GM10248 (cell line): ENCODE measurements around the gene FNDC10.
"Not testable (repeated sequence)": the region's sequence is repeated elsewhere in the genome, so short reads cannot be mapped to it uniquely, and the experiment has no call there.

Source experiments
- CTCF ChIA-PET: fragments of 300-600 bp; sonication (Branson Sonifier 250); formaldehyde crosslinking; extraction: SDS; loops from one replicate; lab custom pipeline; 2021; ENCODE audit warnings: antibody characterized with exemption; lab: Yijun Ruan, JAX
- POLR2A ChIA-PET: fragments of 350-650 bp; sonication (Branson Sonifier 250); formaldehyde crosslinking; extraction: SDS; loops from one replicate; lab custom pipeline; 2020; ENCODE audit warnings: antibody characterized with exemption; lab: Yijun Ruan, JAX
- DNase-seq: peaks from one replicate; pipeline ENCODE4 v3.0.0; 2012; ENCODE audit errors: extremely low spot score
- CTCF ChIP-seq: IDR thresholded peaks from 2 replicates; pipeline ENCODE4 v1.5.1; 2012; ENCODE audit warnings: mild to moderate bottlenecking, low read depth; ENCODE audit errors: extremely low read depth, missing control alignments, control extremely low read depth

FNDC10 gene

GRCh38 chr1:1563688-1564087, 36.2 kb downstream of the FNDC10 start:
- CTCF ChIA-PET: no interaction called here
- no peak for TF ChIP-seq CTCF
- no peak for DNase-seq
- POLR2A ChIA-PET: no interaction called here

GRCh38 chr1:1562556-1563195, 37.3 kb downstream of the FNDC10 start:
- CTCF ChIA-PET: interaction anchor here (1.1 kb wide), 1 partner anchor 191 kb away, joined by 3 read pairs; no protein-coding TSS in a partner anchor
- POLR2A ChIA-PET: no interaction called here
- TF ChIP-seq CTCF: no peak
- DNase-seq: no peak

- TF ChIP-seq CTCF: no peak
- POLR2A ChIA-PET: interaction anchor here (0.6 kb wide), 1 partner anchor 42 kb away, joined by 3 read pairs; no protein-coding TSS in a partner anchor
- DNase-seq: no peak
- CTCF ChIA-PET: interaction anchor here (1.1 kb wide), 1 partner anchor 190 kb away, joined by 3 read pairs; no protein-coding TSS in a partner anchor
Measured at GRCh38 chr1:1561801-1562470, 38.0 kb downstream of the FNDC10 start.

GRCh38 chr1:1560178-1560577, 39.8 kb downstream of the FNDC10 start:
- no peak for TF ChIP-seq CTCF
- CTCF ChIA-PET: interaction anchor here (3.4 kb wide), 1 partner anchor 14 kb away, joined by 15 read pairs; no protein-coding TSS in a partner anchor
- POLR2A ChIA-PET: no interaction called here
- no peak for DNase-seq

- POLR2A ChIA-PET: no interaction called here
- no peak for DNase-seq
- TF ChIP-seq CTCF: no peak
- CTCF ChIA-PET: interaction anchor here (3.4 kb wide), 1 partner anchor 13 kb away, joined by 15 read pairs; no protein-coding TSS in a partner anchor
Measured at GRCh38 chr1:1559066-1559465, 40.9 kb downstream of the FNDC10 start.

- ChIA-PET CTCF (interaction anchor here (1.5 to 3.4 kb wide), 2 partner anchors 12 to 17 kb away, joined by 3 to 15 read pairs; no protein-coding TSS in a partner anchor), POLR2A (no interaction called here)
- no peak for TF ChIP-seq CTCF
- DNase-seq: no peak
Measured at GRCh38 chr1:1558591-1558990, 41.3 kb downstream of the FNDC10 start.

GRCh38 chr1:1557688-1558087, 42.2 kb downstream of the FNDC10 start:
- DNase-seq, POLR2A ChIA-PET: not testable (repeated sequence)
- CTCF ChIA-PET: interaction anchor here (0.8 to 3.4 kb wide), 3 partner anchors 11 to 16 kb away, joined by 3 to 15 read pairs (median 3); no protein-coding TSS in a partner anchor

- CTCF ChIA-PET: interaction anchor here (2.7 kb wide), 1 partner anchor 11 kb away, joined by 13 read pairs; no protein-coding TSS in a partner anchor
- POLR2A ChIA-PET, DNase-seq: not testable (repeated sequence)
Measured at GRCh38 chr1:1556961-1557360, 43.0 kb downstream of the FNDC10 start.
